ENCODE measurements around the gene CA10.

- TF ChIP-seq CTCF (IDR thresholded peaks at IDR 0.05; ENCODE audit: low read depth, low read length, poor library complexity, severe bottlenecking) (no peak), EZH2phosphoT487 (IDR thresholded peaks at IDR 0.05; ENCODE audit: borderline replicate concordance, low read length) (no peak)
Observed at GRCh38 chr17:51722994-51723393, 435.5 kb downstream of the CA10 start.

Data from DOHH2 (cell line).